ENCODE results near the gene BLTP3B.

The BLTP3B gene

GRCh38 chr12:100145643-100146042, 3.0 kb upstream of the BLTP3B start:
- TF ChIP-seq USF1 (IDR thresholded peaks at IDR 0.05): no peak
- no peak for TF ChIP-seq TAF1 (IDR thresholded peaks at IDR 0.05; ENCODE audit: low read depth)
- TF ChIP-seq TCF12 (IDR thresholded peaks at IDR 0.05; ENCODE audit: low read depth): no peak
- no peak for TF ChIP-seq EP300 (IDR thresholded peaks at IDR 0.05; ENCODE audit: borderline replicate concordance)
- no peak for TF ChIP-seq ZBTB7A (IDR thresholded peaks at IDR 0.05; ENCODE audit: low read depth)
- no peak for TF ChIP-seq MAX (IDR thresholded peaks at IDR 0.05)
- TF ChIP-seq YY1 (IDR thresholded peaks at IDR 0.05; ENCODE audit: low read depth): no peak
- TF ChIP-seq CEBPB (IDR thresholded peaks at IDR 0.05): no peak
- no peak for TF ChIP-seq FOXM1 (IDR thresholded peaks at IDR 0.05; ENCODE audit: borderline replicate concordance, low read depth)
- no peak for TF ChIP-seq CREB1 (IDR thresholded peaks at IDR 0.05; ENCODE audit: low read depth)

- TF ChIP-seq TAF1 (IDR thresholded peaks at IDR 0.05; ENCODE audit: low read depth): peak; percentile 94; the same call in 1 of the 2 replicates
- peak; percentile 30; the same call in 1 of the 2 replicates for TF ChIP-seq MAX (IDR thresholded peaks at IDR 0.05)
- TF ChIP-seq EGR1 (IDR thresholded peaks at IDR 0.05): no peak
- peak; percentile 94 for TF ChIP-seq YY1 (IDR thresholded peaks at IDR 0.05; ENCODE audit: low read depth)
Measured at GRCh38 chr12:100141998-100142850, 450 bp downstream of the BLTP3B start.

- no peak for TF ChIP-seq YY1 (IDR thresholded peaks at IDR 0.05; ENCODE audit: low read depth)
- TF ChIP-seq MAX (IDR thresholded peaks at IDR 0.05): no peak
- TF ChIP-seq TEAD4 (IDR thresholded peaks at IDR 0.05): no peak
- TF ChIP-seq USF1 (IDR thresholded peaks at IDR 0.05): no peak
- no peak for TF ChIP-seq FOXM1 (IDR thresholded peaks at IDR 0.05; ENCODE audit: borderline replicate concordance, low read depth)
- TF ChIP-seq RAD21 (IDR thresholded peaks at IDR 0.05; ENCODE audit: low read depth): no peak
- no peak; the same call in 1 of the 2 replicates for TF ChIP-seq NFIC (IDR thresholded peaks at IDR 0.05)
Measured at GRCh38 chr12:100141666-100141997, 1.0 kb downstream of the BLTP3B start.

GRCh38 chr12:100138803-100139098, 3.9 kb downstream of the BLTP3B start:
- no peak for TF ChIP-seq RAD21 (IDR thresholded peaks at IDR 0.05; ENCODE audit: low read depth)
- no peak for TF ChIP-seq YY1 (IDR thresholded peaks at IDR 0.05; ENCODE audit: low read depth)
- no peak for TF ChIP-seq USF1 (IDR thresholded peaks at IDR 0.05)
- TF ChIP-seq REST (IDR thresholded peaks at IDR 0.05; ENCODE audit: low read depth): no peak
- no peak for TF ChIP-seq TAF1 (IDR thresholded peaks at IDR 0.05; ENCODE audit: low read depth)
- TF ChIP-seq CREB1 (IDR thresholded peaks at IDR 0.05; ENCODE audit: low read depth): no peak
- no peak for TF ChIP-seq FOXM1 (IDR thresholded peaks at IDR 0.05; ENCODE audit: borderline replicate concordance, low read depth)
- no peak for TF ChIP-seq TCF12 (IDR thresholded peaks at IDR 0.05; ENCODE audit: low read depth)
- TF ChIP-seq MAX (IDR thresholded peaks at IDR 0.05): no peak
- TF ChIP-seq ZBTB7A (IDR thresholded peaks at IDR 0.05; ENCODE audit: low read depth): no peak
- no peak for TF ChIP-seq NFIC (IDR thresholded peaks at IDR 0.05)
- no peak for TF ChIP-seq EGR1 (IDR thresholded peaks at IDR 0.05)

GRCh38 chr12:100138048-100138802, 4.4 kb downstream of the BLTP3B start:
- TF ChIP-seq EGR1 (IDR thresholded peaks at IDR 0.05): no peak
- peak; percentile 49; the same call in 1 of the 2 replicates for TF ChIP-seq CEBPB (IDR thresholded peaks at IDR 0.05)

- TF ChIP-seq CEBPB (IDR thresholded peaks at IDR 0.05) (no peak), REST (IDR thresholded peaks at IDR 0.05; ENCODE audit: low read depth) (no peak), CREB1 (IDR thresholded peaks at IDR 0.05; ENCODE audit: low read depth) (no peak), TEAD4 (IDR thresholded peaks at IDR 0.05) (no peak), ZBTB7A (IDR thresholded peaks at IDR 0.05; ENCODE audit: low read depth) (no peak), FOXM1 (IDR thresholded peaks at IDR 0.05; ENCODE audit: borderline replicate concordance, low read depth) (no peak), YY1 (IDR thresholded peaks at IDR 0.05; ENCODE audit: low read depth) (no peak), RAD21 (IDR thresholded peaks at IDR 0.05; ENCODE audit: low read depth) (no peak), EP300 (IDR thresholded peaks at IDR 0.05; ENCODE audit: borderline replicate concordance) (no peak), USF1 (IDR thresholded peaks at IDR 0.05) (no peak), TAF1 (IDR thresholded peaks at IDR 0.05; ENCODE audit: low read depth) (no peak), EGR1 (IDR thresholded peaks at IDR 0.05) (no peak), TCF12 (IDR thresholded peaks at IDR 0.05; ENCODE audit: low read depth) (no peak), MAX (IDR thresholded peaks at IDR 0.05) (no peak), NFIC (IDR thresholded peaks at IDR 0.05) (no peak)
Measured at GRCh38 chr12:100133200-100133599, 9.5 kb downstream of the BLTP3B start.
